Measurements from ENCODE around the gene EPDR1. TPM values are rescaled to one million over a fixed set of nuclear protein-coding genes. Genes with fewer than 3 reads are reported as not detected.

Gene EPDR1
- total and polyA plus RNA-seq, 2 of the 4 experiments (the other 2 are of a cell fraction), result under 0.01 to 0.09 TPM

- no peak overlapping the region for H2BK120ac ChIP-seq (ENCODE audit: low read depth, low read length)
- no peak overlapping the region for H4K8ac ChIP-seq (ENCODE audit: low read depth in 2 of 2, low read length in 2 of 2)
- ChIA-PET CTCF (no interaction called here), POLR2A (ENCODE audit: unreplicated experiment) (no interaction called here)
- no peak overlapping the region for H2BK5ac ChIP-seq (ENCODE audit: low read depth, low read length, poor library complexity, severe bottlenecking)
- no peaks in the 10 kb centered on the region for H3K79me1 ChIP-seq (ENCODE audit: low read depth in 1 of 2, low read length in 2 of 2)
- H3K9ac ChIP-seq (ENCODE audit: low read depth, low read length), result no peak overlapping the region
- no peak overlapping the region for H3K27ac ChIP-seq (ENCODE audit: insufficient read depth, low read length)
- H2AFZ ChIP-seq (replicated peaks; ENCODE audit: low read length, poor library complexity), result no peak overlapping the region
- no peak overlapping the region for H2BK20ac ChIP-seq (ENCODE audit: low read depth, low read length)
- H2AK5ac ChIP-seq (ENCODE audit: low read depth, low read length), result no peak overlapping the region
- H4K20me1 ChIP-seq (ENCODE audit: insufficient read depth, low read length), result no peaks in the 10 kb centered on the region
- no peak overlapping the region for H3K56ac ChIP-seq (ENCODE audit: extremely low read depth, insufficient read depth, low read length)
- peaks cover 2% of the 10 kb centered on the region; the same call in 1 of the 2 replicates for H3K9me3 ChIP-seq (ENCODE audit: control insufficient read depth, insufficient read depth, low read length)
- no peak overlapping the region for H3K23ac ChIP-seq (ENCODE audit: low read depth, low read length)
- no peak overlapping the region for H3K18ac ChIP-seq (ENCODE audit: low read depth, low read length)
- no CpG with 5 or more reads among the region's 4 CpGs for WGBS, 2 experiments (ENCODE audit: extremely low coverage in 2 of 2, insufficient read length in 1 of 2)
- H3K4me2 ChIP-seq (ENCODE audit: low read depth, low read length), result no peak overlapping the region
- H4K5ac ChIP-seq (ENCODE audit: low read depth, low read length), result no peak overlapping the region
- no peak overlapping the region for H3K4ac ChIP-seq (ENCODE audit: low read depth, low read length)
- dilution Hi-C loops (cut with HindIII; ENCODE audit: low sequenced_read_pairs, unreplicated experiment), result no loop called here
- ATAC-seq (ENCODE audit: low read depth) (no peak), DNase-seq (no peak)
- H3K27me3 ChIP-seq (ENCODE audit: control insufficient read depth, insufficient read depth, low read length), result no peaks in the 10 kb centered on the region
- no TSS peak for BruUV-seq (replicated peaks)
- no peak overlapping the region for H4K91ac ChIP-seq (ENCODE audit: insufficient read depth, low read depth, low read length)
- H3K36me3 ChIP-seq (ENCODE audit: control insufficient read depth, insufficient read depth, low read length), result no peaks in the 10 kb centered on the region
- intact Hi-C loops (cut with micrococcal nuclease), result no loop called here
- no peaks in the 10 kb centered on the region for H3K4me1 ChIP-seq (ENCODE audit: control insufficient read depth, insufficient read depth, low read length)
- in situ Hi-C loops (cut with MboI; ENCODE audit: low sequenced_read_pairs), result no loop called here
- no peak overlapping the region for H2BK15ac ChIP-seq (ENCODE audit: low read depth, low read length)
- TF ChIP-seq MXI1 (IDR thresholded peaks at IDR 0.05; ENCODE audit: borderline replicate concordance, low read depth, low read length), result no peak
- no peak for TF ChIP-seq CHD1 (IDR thresholded peaks at IDR 0.05; ENCODE audit: low read depth, low read length)
- TF ChIP-seq NFE2L2 (IDR thresholded peaks at IDR 0.05; ENCODE audit: low read depth, low read length), result no peak
- H3K9me1 ChIP-seq (ENCODE audit: insufficient read depth, low read length), result no peaks in the 10 kb centered on the region
- no peak overlapping the region for H3K4me3 ChIP-seq (ENCODE audit: insufficient read depth, low read depth, low read length)
- H3K14ac ChIP-seq (replicated peaks; ENCODE audit: low read depth, low read length), result no peak overlapping the region
- H2AK9ac ChIP-seq (replicated peaks; ENCODE audit: low read depth, low read length, poor library complexity), result no peak overlapping the region
These were observed 51.1 kb downstream of the EPDR1 start for GRCh38 chr7:37971491-37971890.
